Measurements from ENCODE around the gene SERINC2. TPM values are rescaled to one million over a fixed set of nuclear protein-coding genes. Genes with fewer than 3 reads are reported as not detected.
"Not testable (repeated sequence)": the region's sequence is repeated elsewhere in the genome, so short reads cannot be mapped to it uniquely, and the experiment has no call there.

Gene SERINC2
- total and polyA plus RNA-seq, 2 of the 4 experiments (the other 2 are of a cell fraction) = 2.0 to 59.5 TPM

- H3K27ac ChIP-seq (ENCODE audit: insufficient read depth, low read length); H3K9me1 ChIP-seq (ENCODE audit: insufficient read depth, low read length); ATAC-seq (ENCODE audit: low read depth); H3K79me1 ChIP-seq (ENCODE audit: low read depth in 1 of 2, low read length in 2 of 2); POLR2A ChIA-PET (ENCODE audit: unreplicated experiment); BruUV-seq (replicated peaks); H4K91ac ChIP-seq (ENCODE audit: insufficient read depth, low read depth, low read length); H2AFZ ChIP-seq (replicated peaks; ENCODE audit: low read length, poor library complexity); H3K18ac ChIP-seq (ENCODE audit: low read depth, low read length); H2BK15ac ChIP-seq (ENCODE audit: low read depth, low read length); H3K36me3 ChIP-seq (ENCODE audit: control insufficient read depth, insufficient read depth, low read length); H4K8ac ChIP-seq (ENCODE audit: low read depth in 2 of 2, low read length in 2 of 2); H3K9me3 ChIP-seq (ENCODE audit: control insufficient read depth, insufficient read depth, low read length); H3K14ac ChIP-seq (replicated peaks; ENCODE audit: low read depth, low read length); H3K4me2 ChIP-seq (ENCODE audit: low read depth, low read length); H3K4ac ChIP-seq (ENCODE audit: low read depth, low read length); H2BK5ac ChIP-seq (ENCODE audit: low read depth, low read length, poor library complexity, severe bottlenecking); H3K23ac ChIP-seq (ENCODE audit: low read depth, low read length); in situ Hi-C loops (cut with MboI; ENCODE audit: low sequenced_read_pairs); intact Hi-C loops (cut with micrococcal nuclease); H4K5ac ChIP-seq (ENCODE audit: low read depth, low read length); dilution Hi-C loops (cut with HindIII; ENCODE audit: low sequenced_read_pairs, unreplicated experiment); H2BK20ac ChIP-seq (ENCODE audit: low read depth, low read length); H2AK9ac ChIP-seq (replicated peaks; ENCODE audit: low read depth, low read length, poor library complexity); H4K20me1 ChIP-seq (ENCODE audit: insufficient read depth, low read length); H2AK5ac ChIP-seq (ENCODE audit: low read depth, low read length); H3K9ac ChIP-seq (ENCODE audit: low read depth, low read length); H3K4me1 ChIP-seq (ENCODE audit: control insufficient read depth, insufficient read depth, low read length); CTCF ChIA-PET; DNase-seq; H3K4me3 ChIP-seq (ENCODE audit: insufficient read depth, low read depth, low read length); H3K56ac ChIP-seq (ENCODE audit: extremely low read depth, insufficient read depth, low read length); H2BK120ac ChIP-seq (ENCODE audit: low read depth, low read length): not testable (repeated sequence)
- peaks cover 24% of the 10 kb centered on the region for H3K27me3 ChIP-seq (ENCODE audit: control insufficient read depth, insufficient read depth, low read length)
- WGBS, 2 experiments (ENCODE audit: extremely low coverage in 2 of 2, insufficient read length in 1 of 2) = no CpG with 5 or more reads among the region's 1 CpG
Measured at GRCh38 chr1:31472673-31473072, 59.7 kb downstream of the SERINC2 start.

- DNase-seq; H3K9me3 ChIP-seq (ENCODE audit: control insufficient read depth, insufficient read depth, low read length); H4K20me1 ChIP-seq (ENCODE audit: insufficient read depth, low read length); dilution Hi-C loops (cut with HindIII; ENCODE audit: low sequenced_read_pairs, unreplicated experiment); H3K4me2 ChIP-seq (ENCODE audit: low read depth, low read length); H3K23ac ChIP-seq (ENCODE audit: low read depth, low read length); H2BK120ac ChIP-seq (ENCODE audit: low read depth, low read length); POLR2A ChIA-PET (ENCODE audit: unreplicated experiment); H2AK9ac ChIP-seq (replicated peaks; ENCODE audit: low read depth, low read length, poor library complexity); H3K27ac ChIP-seq (ENCODE audit: insufficient read depth, low read length); H2BK20ac ChIP-seq (ENCODE audit: low read depth, low read length); H4K91ac ChIP-seq (ENCODE audit: insufficient read depth, low read depth, low read length); intact Hi-C loops (cut with micrococcal nuclease); CTCF ChIA-PET; H3K79me1 ChIP-seq (ENCODE audit: low read depth in 1 of 2, low read length in 2 of 2); H3K36me3 ChIP-seq (ENCODE audit: control insufficient read depth, insufficient read depth, low read length); H2BK5ac ChIP-seq (ENCODE audit: low read depth, low read length, poor library complexity, severe bottlenecking); in situ Hi-C loops (cut with MboI; ENCODE audit: low sequenced_read_pairs); H3K14ac ChIP-seq (replicated peaks; ENCODE audit: low read depth, low read length); BruUV-seq (replicated peaks); H3K4ac ChIP-seq (ENCODE audit: low read depth, low read length); H3K56ac ChIP-seq (ENCODE audit: extremely low read depth, insufficient read depth, low read length); H4K5ac ChIP-seq (ENCODE audit: low read depth, low read length); H3K4me1 ChIP-seq (ENCODE audit: control insufficient read depth, insufficient read depth, low read length); H2BK15ac ChIP-seq (ENCODE audit: low read depth, low read length); H2AK5ac ChIP-seq (ENCODE audit: low read depth, low read length); H2AFZ ChIP-seq (replicated peaks; ENCODE audit: low read length, poor library complexity); H3K9me1 ChIP-seq (ENCODE audit: insufficient read depth, low read length); H3K4me3 ChIP-seq (ENCODE audit: insufficient read depth, low read depth, low read length); H3K18ac ChIP-seq (ENCODE audit: low read depth, low read length); ATAC-seq (ENCODE audit: low read depth); H3K9ac ChIP-seq (ENCODE audit: low read depth, low read length); H4K8ac ChIP-seq (ENCODE audit: low read depth in 2 of 2, low read length in 2 of 2): not testable (repeated sequence)
- peaks cover 29% of the 10 kb centered on the region for H3K27me3 ChIP-seq (ENCODE audit: control insufficient read depth, insufficient read depth, low read length)
Measured at GRCh38 chr1:31473508-31473907, 60.5 kb downstream of the SERINC2 start.

Data from IMR-90 (cell line).